Astrocyte (in vitro differentiated cells and primary cell): ENCODE measurements around the gene C2.

Experiments used
- EZH2 ChIP-seq: IDR thresholded peaks from 2 replicates; pipeline ENCODE4 v1.6.1; 2012; ENCODE audit warnings: mild to moderate bottlenecking, low read length, inconsistent platforms; ENCODE audit not compliant: insufficient read depth
- TF ChIP-seq, protein P1 (sequence below): IDR thresholded peaks from 2 replicates; pipeline ENCODE4 v1.5.1; 2011; ENCODE audit warnings: low read depth, mild to moderate bottlenecking, inconsistent platforms, low read length, moderate library complexity; ENCODE audit not compliant: insufficient read depth

- TF ChIP-seq, protein P1, sequence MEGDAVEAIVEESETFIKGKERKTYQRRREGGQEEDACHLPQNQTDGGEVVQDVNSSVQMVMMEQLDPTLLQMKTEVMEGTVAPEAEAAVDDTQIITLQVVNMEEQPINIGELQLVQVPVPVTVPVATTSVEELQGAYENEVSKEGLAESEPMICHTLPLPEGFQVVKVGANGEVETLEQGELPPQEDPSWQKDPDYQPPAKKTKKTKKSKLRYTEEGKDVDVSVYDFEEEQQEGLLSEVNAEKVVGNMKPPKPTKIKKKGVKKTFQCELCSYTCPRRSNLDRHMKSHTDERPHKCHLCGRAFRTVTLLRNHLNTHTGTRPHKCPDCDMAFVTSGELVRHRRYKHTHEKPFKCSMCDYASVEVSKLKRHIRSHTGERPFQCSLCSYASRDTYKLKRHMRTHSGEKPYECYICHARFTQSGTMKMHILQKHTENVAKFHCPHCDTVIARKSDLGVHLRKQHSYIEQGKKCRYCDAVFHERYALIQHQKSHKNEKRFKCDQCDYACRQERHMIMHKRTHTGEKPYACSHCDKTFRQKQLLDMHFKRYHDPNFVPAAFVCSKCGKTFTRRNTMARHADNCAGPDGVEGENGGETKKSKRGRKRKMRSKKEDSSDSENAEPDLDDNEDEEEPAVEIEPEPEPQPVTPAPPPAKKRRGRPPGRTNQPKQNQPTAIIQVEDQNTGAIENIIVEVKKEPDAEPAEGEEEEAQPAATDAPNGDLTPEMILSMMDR = no peak
- no peak for TF ChIP-seq EZH2
Measured at GRCh38 chr6:31968326-31968725, 40.8 kb downstream of the C2 start.
